Body of pancreas (tissue), 4 donors: ENCODE measurements around the gene UBR4. TPM values are rescaled to one million over a fixed set of nuclear protein-coding genes. Genes with fewer than 3 reads are reported as not detected.

ENCODE experiments used
- ATAC-seq: fragments of 150-250 bp; one replicate; pipeline ENCODE4 v1.9.1; 2016
- DNase-seq, 4 donors: peaks; one replicate each; pipeline ENCODE4 v3.0.0-alpha.2; 2019
- H3K27ac ChIP-seq, 4 donors: fragments of 200-600 bp; sonication (generic); 1 replicate in 3 of 4; 2 replicates in 1 of 4; pipeline versions ENCODE4 v1.5.1 to v1.6.1; 2016 to 2019; ENCODE audit warnings: mild to moderate bottlenecking in 1 of 4, mixed read lengths in 1 of 4, moderate library complexity in 1 of 4
- H3K27me3 ChIP-seq, 2 donors: fragments of 200-600 bp; sonication (generic); one replicate each; pipeline ENCODE4 v1.6.0; 2016; ENCODE audit warnings: mild to moderate bottlenecking in 1 of 2
- H3K36me3 ChIP-seq, 2 donors: fragments of 200-600 bp; sonication (generic); replicated peaks in 1 of 2; 2 replicates each; pipeline ENCODE4 v1.5.1; 2016; ENCODE audit warnings: low read depth in 2 of 2; ENCODE audit not compliant: insufficient read depth in 1 of 2
- H3K4me1 ChIP-seq: fragments of 200-600 bp; sonication (generic); one replicate; pipeline ENCODE4 v1.6.0; 2016
- H3K4me3 ChIP-seq, 2 donors: fragments of 200-600 bp; sonication (generic); 1 replicate in 1 of 2; 2 replicates in 1 of 2; pipeline ENCODE4 v1.5.1; 2016 to 2019
- H3K9me3 ChIP-seq, 3 donors: fragments of 200-600 bp; sonication (generic); 1 replicate in 2 of 3; 2 replicates in 1 of 3; pipeline ENCODE4 v1.5.1; 2016
- CTCF ChIP-seq, 7 experiments: fragments of 450-650 bp in 4 of 7; fragments of 200-600 bp in 3 of 7; sonication (generic) in 3 of 7; IDR thresholded peaks; one replicate each; pipeline ENCODE4 v1.5.1; 2016 to 2019; ENCODE audit warnings: antibody characterized with exemption in 7 of 7
- POLR2A ChIP-seq, 3 donors: fragments of 450-650 bp; IDR thresholded peaks; one replicate each; pipeline ENCODE4 v1.6.1; 2016; ENCODE audit warnings: antibody characterized with exemption in 3 of 3, mild to moderate bottlenecking in 2 of 3
- WGBS, 2 donors: methylation state at CpG; one replicate each; pipeline ENCODE4 v1.1.5; 2017; 5-methylcytosine and 5-hydroxymethylcytosine counted together
- intact Hi-C: fragments of 100-400 bp; cut with DNase I; formaldehyde crosslinking; loops from one replicate; pipeline ENCODE4 v1.15.1; 2023
- total RNA-seq, 2 donors: library from RNA; depleted of rRNA; stranded (reverse); fragments of >200 nt; gene quantifications; one replicate each; pipeline ENCODE4 v1.1.0, GENCODE V29; 2016

UBR4 gene
- total RNA-seq, 2 donors from 2014 or later = 84.4 to 87.4 TPM

GRCh38 chr1:19064906-19065450 is 145.1 kb downstream of the UBR4 start:
- WGBS, 2 donors = 91 to 94% methylated on average over 10 to 16 of the region's 16 CpGs

GRCh38 chr1:19063122-19063521 is 146.9 kb downstream of the UBR4 start:
- Histone ChIP-seq H3K4me1 (peaks cover 50% of the 10 kb centered on the region), H3K27me3 (no peaks in the 10 kb centered on the region), H3K4me3 (no peak overlapping the region), H3K36me3 (no peaks in the 10 kb centered on the region), H3K27ac (peak overlapping the region in 3 of 4 donors; percentile 73 to 82 (median 79)), H3K9me3 (no peaks in the 10 kb centered on the region)
- intact Hi-C loops = no loop called here
- no peak for ATAC-seq
- TF ChIP-seq POLR2A (IDR thresholded peaks at IDR 0.05) (no peak), CTCF (IDR thresholded peaks at IDR 0.05) (no peak)
- no peak for DNase-seq
- WGBS, 2 donors = 76% methylated on average over 12 of the region's 12 CpGs; no CpG with 5 or more reads in 1 of the 2 donors

More at GRCh38 chr1:19064906-19065450, 145.1 kb downstream of the UBR4 start:
- Histone ChIP-seq H3K27me3 (no peaks in the 10 kb centered on the region), H3K4me3 (no peak overlapping the region), H3K9me3 (no peaks in the 10 kb centered on the region), H3K27ac (peak overlapping the region; percentile 2 to 82 (median 76)), H3K4me1 (peaks cover 66% of the 10 kb centered on the region), H3K36me3 (no peaks in the 10 kb centered on the region)
- intact Hi-C loops = no loop called here
- DNase-seq = no peak
- no peak for TF ChIP-seq CTCF (IDR thresholded peaks at IDR 0.05)
- TF ChIP-seq POLR2A (IDR thresholded peaks at IDR 0.05) = no peak
- no peak for ATAC-seq

GRCh38 chr1:19062258-19063029 is 147.6 kb downstream of the UBR4 start:
- peaks cover 43% of the 10 kb centered on the region for H3K4me1 ChIP-seq
- H3K27ac ChIP-seq = peak overlapping the region in 1 of 4 donors; percentile 73
- no peaks in the 10 kb centered on the region for H3K36me3 ChIP-seq
- no peaks in the 10 kb centered on the region for H3K9me3 ChIP-seq
- no peak for ATAC-seq
- DNase-seq = no peak
- intact Hi-C loops = no loop called here
- H3K4me3 ChIP-seq = no peak overlapping the region
- TF ChIP-seq CTCF (IDR thresholded peaks at IDR 0.05) = no peak
- TF ChIP-seq POLR2A (IDR thresholded peaks at IDR 0.05) = no peak
- H3K27me3 ChIP-seq = no peaks in the 10 kb centered on the region
- WGBS, 2 donors = 86 to 91% methylated on average over 4 to 8 of the region's 8 CpGs

- DNase-seq (no peak), ATAC-seq (no peak)
- H3K27me3 ChIP-seq = no peaks in the 10 kb centered on the region
- no peak for TF ChIP-seq CTCF (IDR thresholded peaks at IDR 0.05)
- TF ChIP-seq POLR2A (IDR thresholded peaks at IDR 0.05) = no peak
- no peaks in the 10 kb centered on the region for H3K9me3 ChIP-seq
- WGBS, 2 donors = 96 to 100% methylated on average over 2 of the region's 2 CpGs
- peaks cover 37% of the 10 kb centered on the region for H3K4me1 ChIP-seq
- H3K36me3 ChIP-seq = no peaks in the 10 kb centered on the region
- intact Hi-C loops = no loop called here
- no peak overlapping the region for H3K4me3 ChIP-seq
- H3K27ac ChIP-seq = no peak overlapping the region
These were observed 148.3 kb downstream of the UBR4 start for GRCh38 chr1:19061798-19062197.
